ENCODE results near the gene HCN2.
"Not testable (repeated sequence)": the region's sequence is repeated elsewhere in the genome, so short reads cannot be mapped to it uniquely, and the experiment has no call there.

The HCN2 gene

DNA sequence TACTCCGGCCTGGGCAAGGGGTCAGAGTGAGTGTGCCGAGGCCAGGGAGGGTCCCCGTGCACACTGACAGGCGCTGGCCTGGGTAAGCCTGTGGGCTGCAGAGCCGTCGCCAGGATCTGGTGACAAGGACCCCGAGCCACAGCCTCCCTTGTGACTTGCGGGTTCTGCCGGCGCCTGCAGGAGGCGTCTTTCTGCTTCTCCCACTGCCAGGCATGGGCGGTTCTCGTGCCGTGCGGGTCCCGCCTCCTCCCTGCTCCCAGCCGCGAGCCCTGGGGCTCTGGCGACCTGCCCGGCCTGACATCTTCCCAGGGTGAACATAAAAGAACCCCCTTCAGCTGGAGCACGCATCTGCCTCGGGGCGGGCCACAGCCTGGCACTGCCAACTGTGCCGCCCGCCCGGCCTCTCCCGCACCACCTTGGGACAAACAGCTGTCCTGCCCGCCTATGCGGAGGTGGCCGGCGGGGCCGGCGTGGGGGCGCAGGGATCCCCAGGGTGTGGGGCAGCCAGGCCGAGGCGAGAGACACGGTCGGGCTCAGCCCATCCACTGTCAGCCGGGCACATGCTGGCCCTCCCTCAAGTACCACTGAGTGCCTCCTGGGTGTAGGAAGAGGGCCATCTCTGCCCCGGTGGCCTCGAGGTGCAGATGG, 1.5 kb upstream of the HCN2 start:
- peak; percentile 82 for DNase-seq

DNA sequence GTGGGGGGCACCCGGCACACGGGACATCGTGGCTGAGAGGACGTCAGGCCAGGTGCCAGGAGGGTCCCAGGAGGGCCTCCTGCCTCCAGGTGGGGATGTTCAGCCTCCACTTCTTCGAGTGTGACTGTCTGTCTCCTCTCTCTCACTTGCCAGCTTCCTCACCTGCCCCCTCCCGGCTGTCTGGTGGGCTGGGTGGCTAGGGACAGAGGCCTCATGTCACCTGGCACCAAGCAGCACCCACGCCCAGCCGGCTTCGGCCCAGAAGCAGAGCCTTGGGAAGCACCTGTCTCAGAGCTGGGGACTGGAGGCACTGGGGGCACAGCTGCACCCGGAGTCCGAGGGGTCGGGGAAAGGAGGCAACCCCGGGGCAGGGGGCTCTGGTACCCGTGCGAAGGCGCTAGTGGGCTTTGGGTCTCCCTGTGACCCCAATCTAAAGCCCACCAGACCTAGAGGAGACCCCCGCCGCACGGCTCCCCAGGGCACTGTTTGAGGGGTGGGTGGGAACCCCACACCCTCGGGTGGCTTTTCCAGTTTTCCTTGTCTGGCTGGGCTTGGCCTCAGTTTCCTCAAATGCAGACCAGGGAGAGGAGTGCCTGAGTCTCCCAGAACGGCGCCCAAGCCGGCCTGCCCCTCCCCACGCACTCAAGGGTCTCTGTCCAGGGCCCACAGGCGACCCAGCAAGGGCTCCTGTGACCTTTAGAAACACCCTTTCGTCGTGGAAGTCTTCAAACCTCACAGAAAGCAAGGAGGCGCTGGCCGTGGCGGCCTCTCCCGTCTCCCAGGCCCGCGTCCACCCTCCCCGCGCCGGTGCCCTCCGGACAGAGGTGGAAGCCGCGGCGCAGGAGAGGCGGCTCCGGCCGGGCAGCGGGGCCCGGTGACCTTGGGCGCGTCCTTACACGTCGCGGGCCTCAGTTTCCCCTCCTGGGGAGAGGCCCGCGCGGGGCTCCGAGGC, 664 bp upstream of the HCN2 start:
- DNase-seq = no peak

DNA sequence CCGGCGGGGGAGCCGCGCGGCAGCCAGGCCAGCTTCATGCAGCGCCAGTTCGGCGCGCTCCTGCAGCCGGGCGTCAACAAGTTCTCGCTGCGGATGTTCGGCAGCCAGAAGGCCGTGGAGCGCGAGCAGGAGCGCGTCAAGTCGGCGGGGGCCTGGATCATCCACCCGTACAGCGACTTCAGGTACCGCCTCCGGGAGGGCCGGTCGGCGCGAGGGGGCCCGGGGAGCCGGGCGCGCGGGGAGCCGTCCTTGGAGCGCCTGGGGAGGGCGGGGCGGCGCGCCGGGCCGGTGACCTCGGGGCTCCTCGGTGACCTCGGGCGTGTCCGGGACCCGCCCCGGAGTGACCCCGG, 690 bp downstream of the HCN2 start:
- DNase-seq = peak; percentile 44

DNA sequence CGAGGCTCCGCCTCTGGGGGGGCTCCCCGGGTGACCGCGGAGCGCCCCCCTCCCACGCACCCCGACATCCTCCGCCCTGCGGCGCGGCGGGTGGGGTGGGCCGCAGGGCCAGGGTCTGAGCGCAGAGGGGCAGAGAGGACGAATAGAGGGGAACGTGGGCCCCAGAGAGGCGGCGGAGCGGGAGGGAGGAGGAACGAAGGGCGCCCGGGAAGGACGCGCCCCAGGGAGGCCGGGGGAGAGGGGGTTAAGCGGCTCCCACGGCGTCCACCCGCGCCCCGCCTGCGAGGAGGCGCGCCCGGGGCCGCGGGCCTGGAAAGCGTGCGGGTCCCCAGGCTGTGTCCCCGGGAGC, 1.0 kb downstream of the HCN2 start:
- DNase-seq = no peak

DNA sequence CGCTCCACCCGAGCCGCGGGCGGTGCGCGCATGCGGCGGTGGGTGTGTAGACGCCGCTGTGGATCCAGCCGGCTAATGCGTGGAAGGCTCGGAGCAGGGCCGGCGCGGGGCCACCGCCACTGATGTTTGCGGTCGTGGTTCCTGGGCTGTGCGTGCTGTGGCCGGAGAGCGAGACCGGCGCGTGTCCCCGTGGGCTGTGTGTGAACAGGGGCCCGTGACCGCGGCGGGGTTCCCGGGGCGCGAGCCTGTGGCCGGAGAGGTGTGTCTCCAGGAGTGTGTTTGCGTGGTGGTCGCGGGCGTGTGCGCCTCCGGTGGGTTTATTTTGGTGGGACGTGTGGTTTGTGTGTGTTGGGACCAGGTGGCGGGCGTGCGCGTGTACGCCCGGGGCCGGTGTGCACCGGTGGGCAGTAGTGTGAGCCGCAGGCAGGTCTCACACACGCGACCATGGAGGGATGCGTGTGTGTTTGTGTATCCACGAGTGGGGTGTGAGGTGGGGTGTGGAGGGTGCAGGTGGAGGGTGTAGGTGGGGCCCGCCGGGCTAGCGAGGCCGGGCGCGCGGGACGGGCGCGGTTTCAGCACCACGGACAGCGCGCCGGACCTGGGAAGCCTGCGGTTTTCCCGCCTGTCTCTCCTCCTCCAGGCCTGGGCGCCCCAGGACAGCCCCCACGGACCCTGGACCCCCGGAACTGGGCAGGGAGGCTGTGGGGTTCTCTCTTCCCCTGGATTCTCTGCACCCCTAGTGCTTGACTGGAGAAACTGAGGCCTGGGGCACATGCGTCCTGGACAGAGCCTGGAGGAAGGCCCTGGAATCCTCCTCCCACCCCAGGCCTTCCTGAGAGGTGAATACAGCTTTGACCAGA, 1.6 kb downstream of the HCN2 start:
- DNase-seq = no peak

DNA sequence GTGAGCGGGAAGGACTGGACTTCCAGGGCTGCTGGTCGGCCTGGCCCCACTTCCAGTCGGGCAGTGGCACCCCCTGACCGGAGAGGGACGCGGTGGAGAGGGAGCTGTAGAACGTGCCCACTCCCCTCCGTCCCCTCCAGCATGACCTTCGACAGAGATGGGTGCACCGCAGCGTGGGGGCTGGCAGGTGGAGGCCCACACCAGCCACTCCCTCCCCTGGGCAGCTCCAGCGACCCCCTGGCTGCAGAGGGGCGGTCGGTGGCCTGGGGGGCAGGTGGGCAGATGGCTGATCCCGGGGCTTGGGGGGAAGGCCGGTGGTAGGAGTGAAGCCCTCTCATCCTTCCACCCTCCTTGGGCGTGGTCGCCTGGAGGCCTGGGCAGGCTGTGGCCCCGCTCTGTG, 2.4 kb downstream of the HCN2 start:
- DNase-seq = no peak

DNA sequence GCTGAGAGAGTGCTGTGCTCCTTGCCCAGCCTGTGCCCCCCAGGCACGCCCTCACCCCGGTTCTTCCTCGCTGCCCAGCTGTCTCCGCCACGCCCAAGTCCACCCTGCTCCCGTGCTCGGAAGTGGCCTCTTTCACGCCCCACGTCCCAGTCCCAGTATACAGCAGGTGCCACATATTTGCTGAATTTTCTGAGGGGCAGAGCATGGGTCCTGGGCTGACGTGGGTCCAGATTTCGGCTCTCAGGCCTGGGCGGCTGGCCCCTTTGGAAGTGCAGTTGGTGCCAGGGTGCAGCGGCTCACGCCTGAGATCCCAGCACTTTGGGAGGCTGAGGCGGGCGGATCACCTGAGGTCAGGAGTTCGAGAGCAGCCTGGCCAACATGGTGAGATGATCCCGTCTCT, 3.4 kb downstream of the HCN2 start:
- DNase-seq = no peak

DNA sequence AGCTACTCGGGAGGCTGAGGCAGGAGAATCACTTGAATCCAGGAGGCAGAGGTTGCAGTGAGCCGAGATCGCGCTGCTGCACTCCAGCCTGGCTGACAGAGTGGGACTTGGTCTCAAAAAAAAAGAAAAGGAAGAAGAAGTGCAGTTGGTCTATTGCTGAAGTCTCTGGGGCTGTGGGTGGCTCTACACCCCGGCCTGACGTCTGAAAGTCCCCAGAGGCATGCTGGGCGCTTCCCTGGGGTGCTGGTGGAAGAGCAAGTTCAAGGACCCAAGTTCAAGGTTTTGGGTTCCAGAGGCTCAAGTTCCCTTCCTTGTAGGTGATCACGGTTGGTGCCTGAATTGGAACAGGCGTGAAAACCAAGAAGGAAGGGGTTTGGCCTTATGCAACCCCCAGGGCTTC, 3.8 kb downstream of the HCN2 start:
- no peak for DNase-seq

DNA sequence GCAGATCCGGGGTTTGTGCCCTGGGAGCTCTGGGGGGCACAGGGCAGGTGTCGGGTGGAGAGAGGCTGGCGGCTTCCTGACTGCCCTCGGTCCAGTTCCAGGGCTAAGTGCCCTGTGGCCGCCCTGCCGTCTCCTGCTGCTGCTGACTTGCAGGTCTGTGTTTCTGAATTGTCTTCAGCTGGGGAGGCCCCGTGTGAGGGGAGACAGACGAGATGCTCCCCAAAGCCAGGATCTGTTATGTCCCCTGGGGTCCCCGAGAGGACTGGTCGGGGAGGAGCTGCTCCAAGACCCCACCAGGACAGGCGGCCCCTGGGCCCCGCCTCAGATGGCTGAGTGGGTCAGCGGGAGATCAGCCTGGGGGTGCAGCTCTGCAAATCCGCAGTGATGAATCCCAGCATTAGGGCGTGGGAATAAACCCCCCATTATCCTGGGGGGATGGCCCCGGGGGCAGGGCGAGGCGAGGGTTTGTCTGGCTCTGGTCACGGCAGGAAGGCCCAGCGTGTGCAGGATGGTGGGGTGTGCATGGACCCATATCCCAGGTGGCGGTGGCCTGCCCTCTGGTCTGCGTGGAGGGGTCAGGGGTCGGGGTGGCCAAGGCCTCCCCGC, 4.7 kb downstream of the HCN2 start:
- no peak for DNase-seq

DNA sequence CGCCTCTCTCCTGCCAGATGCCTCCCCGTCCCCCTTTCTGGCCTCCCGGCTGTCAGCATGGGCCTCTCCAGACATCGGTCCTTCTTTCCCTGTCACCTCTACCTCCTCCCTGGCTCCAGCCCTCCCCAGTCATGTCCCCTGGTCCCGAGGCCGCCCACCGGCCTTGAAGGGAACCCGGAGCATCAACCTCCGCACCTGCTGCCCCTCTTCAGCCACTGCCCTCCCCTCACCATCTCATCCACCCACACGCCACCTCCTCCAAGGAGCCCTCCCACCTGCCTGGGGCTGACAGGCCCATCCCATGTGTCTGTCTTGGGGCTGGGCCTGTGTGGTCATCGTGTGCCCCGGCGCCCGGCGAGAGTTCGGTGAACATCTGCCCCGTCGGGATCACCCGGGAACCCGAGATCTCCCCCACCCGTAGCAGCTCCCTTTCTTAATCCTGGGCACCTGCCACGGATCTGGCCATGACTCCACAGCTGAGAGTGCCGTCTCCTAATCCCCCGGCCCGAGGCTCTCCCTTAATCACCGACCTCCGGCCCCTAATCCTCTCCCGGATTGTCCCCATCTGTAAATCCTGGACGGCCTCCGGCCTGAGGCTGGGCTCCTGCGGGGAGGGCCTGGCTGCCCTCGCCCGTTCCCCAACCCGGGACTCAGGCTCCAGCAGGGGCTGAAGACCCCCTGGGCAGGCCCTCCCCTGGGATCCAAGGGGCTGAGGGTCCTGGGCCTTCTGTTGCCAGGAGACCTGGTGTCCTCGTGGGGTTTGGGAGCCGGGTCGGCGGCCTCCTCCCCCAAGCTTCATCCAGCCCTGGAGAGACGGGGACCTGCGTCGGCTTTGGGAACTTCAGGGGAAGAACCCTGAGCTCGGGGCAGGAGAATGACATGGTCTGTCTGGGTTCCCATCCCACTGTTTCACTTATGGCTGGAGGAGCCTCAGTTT, 5.9 kb downstream of the HCN2 start:
- no peak for DNase-seq

DNA sequence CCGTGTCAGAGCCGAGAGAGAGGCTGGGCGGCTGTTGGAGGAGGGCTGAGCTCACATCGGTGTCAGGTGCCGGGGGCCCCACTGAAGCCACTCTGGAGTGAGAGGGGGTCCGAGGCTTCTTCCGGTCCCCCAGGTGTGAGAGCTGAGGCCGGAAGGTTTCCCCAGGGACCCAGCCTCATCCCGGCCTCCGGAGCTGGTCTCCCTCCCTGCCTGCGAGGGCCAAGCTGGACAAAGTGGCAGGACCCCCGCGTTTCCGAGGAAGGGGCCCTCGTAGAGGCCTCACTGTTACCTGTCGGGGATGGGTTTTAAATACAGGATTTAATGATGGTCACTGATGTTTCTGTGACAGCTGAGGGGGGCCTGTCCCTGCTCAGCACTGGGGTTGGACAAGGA, 6.6 kb downstream of the HCN2 start:
- DNase-seq = no peak

DNA sequence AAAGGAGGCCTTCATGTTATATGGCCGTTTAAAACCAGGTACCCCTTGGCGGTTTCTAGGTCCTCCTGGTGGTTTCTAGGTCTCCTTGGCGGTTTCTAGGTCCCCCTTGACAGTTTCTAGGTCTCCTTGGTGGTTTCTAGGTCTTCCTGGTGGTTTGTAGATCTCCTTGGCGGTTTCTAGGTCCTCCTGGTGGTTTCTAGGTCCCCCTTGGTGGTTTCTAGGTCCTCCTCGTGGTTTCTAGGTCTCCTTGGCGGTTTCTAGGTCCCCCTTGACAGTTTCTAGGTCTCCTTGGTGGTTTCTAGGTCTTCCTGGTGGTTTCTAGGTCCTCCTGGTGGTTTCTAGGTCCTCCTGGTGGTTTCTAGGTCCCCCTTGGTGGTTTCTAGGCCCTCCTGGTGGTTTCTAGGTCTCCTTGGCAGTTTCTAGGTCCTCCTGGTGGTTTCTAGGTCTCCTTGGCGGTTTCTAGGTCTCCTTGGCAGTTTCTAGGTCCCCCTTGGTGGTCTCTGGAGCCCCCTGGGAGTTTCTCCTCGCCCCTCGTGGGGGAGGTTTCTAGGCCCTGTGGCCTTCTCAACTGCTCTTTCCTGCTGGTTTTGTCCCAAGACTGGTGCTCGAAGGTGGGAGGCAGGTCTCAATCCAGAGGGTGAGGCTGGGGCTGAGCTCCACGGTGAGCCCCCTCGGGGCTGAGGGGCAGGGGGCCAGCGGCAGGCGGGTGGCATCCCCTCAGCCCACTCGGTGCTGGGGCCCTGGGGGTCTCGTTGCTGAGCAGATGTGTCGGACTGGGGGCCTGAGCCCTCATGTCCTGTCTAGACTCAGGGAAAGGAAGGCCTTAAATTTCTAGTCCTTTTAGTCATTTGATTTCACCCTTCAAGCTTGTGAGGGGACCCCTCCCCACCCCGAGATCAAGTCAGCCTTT, 8.0 kb downstream of the HCN2 start:
- DNase-seq = no peak

DNA sequence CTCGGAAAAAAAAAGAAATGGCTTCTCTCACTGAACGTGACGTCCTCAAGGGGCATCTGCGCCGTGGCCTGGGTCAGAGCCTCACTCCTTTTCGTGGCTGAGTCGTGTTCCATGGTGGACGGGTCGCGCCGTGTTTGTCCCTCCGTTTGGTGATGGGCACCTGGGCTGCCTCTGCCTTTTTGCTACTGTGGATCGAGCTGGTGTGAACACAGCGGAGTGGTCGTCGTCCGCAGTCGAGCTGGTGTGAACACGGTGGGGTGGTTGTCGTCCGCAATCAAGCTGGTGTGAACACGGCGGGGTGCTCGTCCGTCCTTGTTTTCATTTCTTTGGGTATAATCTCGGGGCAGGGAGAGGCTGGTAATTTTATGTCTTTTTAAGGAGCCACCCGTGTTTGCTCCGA, 11.6 kb downstream of the HCN2 start:
- DNase-seq = no peak

DNA sequence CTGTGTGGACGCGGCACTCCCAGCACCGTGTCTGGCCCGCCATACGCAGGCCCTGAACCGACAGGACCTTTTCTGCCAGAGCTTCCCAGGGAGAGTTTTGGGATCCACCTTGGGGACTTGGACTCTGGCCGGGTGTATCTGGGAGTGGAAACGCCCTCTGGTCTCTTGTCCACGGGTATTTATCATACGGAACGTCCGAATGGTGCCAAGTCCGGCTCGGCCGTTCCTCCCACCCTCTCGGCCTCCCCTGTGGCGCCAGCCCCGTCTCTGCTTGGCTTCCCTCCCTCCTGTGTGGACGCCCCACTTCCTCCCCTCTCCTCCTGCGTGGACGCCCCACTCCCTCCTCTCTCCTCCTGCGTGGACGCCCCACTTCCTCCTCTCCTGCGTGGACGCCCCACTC, 12.1 kb downstream of the HCN2 start:
- no peak for DNase-seq

DNA sequence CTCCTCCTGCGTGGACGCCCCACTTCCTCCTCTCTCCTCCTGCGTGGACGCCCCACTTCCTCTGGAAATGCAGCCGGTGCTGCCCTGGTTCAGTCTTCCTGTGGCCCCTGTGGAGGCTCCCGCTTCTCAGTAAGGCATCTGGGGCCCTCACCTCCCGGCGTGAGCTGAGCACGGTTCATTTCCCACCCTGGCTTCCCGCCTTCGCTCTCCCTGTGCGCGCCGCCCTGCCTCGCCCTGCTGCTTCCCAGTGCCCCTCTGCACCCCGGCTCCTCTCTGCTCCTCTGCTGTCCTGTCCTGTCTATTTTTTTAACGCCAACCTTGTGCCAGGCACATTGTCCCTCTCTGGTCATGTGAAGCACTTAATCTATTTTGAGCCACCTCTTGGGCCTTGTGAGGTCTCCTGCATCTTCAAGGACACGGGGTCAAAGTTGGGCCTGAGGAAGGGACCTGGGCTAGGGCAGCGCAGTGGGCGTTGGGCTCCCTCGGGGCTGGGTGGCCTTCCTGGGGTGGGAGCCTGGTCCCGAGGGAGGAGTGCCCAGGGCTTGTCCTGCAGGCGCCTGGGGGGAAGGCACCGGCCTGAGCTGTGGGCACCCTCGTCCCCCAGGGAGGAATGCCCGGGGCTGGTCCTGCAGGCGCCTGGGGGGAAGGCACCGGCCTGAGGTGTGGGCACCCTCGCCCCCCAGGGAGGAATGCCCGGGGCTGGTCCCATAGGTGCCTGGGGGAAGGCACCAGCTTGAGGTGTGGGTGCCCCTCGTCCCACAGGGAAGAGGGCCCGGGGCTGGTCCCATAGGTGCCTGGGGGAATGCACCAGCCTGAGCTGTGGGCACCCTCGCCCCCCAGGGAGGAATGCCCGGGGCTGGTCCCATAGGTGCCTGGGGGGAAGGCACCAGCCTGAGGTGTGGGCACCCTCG, 13.0 kb downstream of the HCN2 start:
- DNase-seq = no peak

DNA sequence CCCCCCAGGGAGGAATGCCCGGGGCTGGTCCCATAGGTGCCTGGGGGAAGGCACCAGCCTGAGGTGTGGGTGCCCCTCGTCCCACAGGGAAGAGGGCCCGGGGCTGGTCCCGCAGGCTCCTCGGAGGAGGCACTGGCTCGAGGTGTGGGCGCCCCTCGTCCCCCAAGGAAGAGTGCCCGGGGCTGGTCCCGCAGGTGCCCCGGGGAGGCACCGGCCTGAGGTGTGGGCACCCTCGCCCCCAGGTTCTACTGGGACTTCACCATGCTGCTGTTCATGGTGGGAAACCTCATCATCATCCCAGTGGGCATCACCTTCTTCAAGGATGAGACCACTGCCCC, 13.6 kb downstream of the HCN2 start:
- not testable (repeated sequence) for DNase-seq

DNA sequence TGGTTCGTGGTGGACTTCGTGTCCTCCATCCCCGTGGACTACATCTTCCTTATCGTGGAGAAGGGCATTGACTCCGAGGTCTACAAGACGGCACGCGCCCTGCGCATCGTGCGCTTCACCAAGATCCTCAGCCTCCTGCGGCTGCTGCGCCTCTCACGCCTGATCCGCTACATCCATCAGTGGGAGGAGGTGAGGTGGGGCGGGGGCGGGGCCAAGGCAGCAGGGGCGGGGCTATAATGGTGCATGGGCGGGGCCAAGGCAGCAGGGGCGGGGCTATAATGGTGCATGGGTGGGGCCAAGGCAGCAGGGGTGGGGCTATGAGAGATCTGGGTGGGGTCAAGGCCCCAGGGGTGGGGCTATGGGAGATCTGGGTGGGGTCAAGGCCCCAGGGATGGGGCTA, 14.1 kb downstream of the HCN2 start:
- not testable (repeated sequence) for DNase-seq

DNA sequence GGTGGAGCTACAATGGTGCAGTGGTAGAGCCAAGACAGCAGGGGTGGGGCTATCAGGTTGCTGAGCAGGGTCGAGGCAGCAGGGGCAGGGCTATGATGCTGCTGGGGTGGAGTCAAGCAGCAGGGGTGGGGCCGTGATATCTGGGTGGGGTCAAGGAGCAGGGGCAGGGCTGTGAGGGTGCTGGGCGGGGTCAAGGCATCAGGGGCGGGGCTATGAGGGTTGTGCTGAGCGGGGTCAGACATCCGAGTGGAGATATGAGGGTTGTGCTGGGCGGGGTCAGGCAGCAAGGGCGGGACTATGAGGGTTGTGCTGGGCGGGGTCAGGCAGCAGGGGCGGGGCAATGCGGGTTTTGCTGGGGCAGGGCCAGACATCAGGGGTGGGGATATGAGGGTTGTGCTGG, 14.7 kb downstream of the HCN2 start:
- DNase-seq = no peak

DNA sequence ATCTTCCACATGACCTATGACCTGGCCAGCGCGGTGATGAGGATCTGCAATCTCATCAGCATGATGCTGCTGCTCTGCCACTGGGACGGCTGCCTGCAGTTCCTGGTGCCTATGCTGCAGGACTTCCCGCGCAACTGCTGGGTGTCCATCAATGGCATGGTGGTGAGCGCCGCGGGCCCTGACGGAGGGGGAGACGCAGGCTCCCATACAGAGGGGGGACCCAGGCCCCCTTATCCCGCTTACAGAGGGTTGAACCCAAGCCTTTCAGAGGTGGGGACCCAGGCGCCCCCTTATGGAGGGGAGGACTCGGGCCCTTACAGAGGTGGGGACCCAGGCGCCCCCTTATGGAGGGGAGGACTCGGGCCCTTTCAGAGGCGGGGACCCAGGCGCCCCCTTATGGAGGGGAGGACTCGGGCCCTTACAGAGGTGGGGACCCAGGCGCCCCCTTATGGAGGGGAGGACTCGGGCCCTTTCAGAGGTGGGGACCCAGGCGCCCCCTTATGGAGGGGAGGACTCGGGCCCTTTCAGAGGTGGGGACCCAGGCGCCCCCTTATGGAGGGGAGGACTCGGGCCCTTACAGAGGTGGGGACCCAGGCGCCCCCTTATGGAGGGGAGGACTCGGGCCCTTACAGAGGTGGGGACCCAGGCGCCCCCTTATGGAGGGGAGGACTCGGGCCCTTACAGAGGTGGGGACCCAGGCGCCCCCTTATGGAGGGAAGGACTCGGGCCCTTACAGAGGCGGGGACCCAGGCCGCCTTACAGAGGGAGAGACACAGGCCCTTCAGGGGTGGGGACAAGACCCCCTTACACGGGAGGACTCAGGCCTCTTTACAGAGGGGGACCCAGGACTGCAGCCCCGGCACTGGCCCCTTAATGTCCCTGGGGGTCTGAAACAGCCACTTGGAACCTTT, 15.6 kb downstream of the HCN2 start:
- not testable (repeated sequence) for DNase-seq
